HEK293 (cell line): ENCODE data around the gene MPC1.

ENCODE experiments used
- CTCF ChIA-PET: fragments of 350-600 bp; formaldehyde crosslinking; extraction: SDS; loops from one replicate; lab custom pipeline; 2021; ENCODE audit warnings: antibody characterized with exemption; lab: Yijun Ruan, JAX
- POLR2A ChIA-PET: fragments of 300-600 bp; formaldehyde crosslinking; extraction: SDS; loops from one replicate; lab custom pipeline; 2020; ENCODE audit warnings: antibody characterized with exemption, inconsistent platforms; lab: Yijun Ruan, JAX
- H3K27ac ChIP-seq: fragments of 200-500 bp; sonication (Bioruptor generic); 2 replicates; pipeline ENCODE4 v1.5.1; 2014; ENCODE audit warnings: low read depth, low read length, control low read depth, inconsistent platforms; ENCODE audit errors: extremely low read depth
- H3K36me3 ChIP-seq, 2 experiments: fragments of 200-500 bp in 1 of 2; sonication (Bioruptor generic) in 1 of 2; 1 replicate in 1 of 2; 2 replicates in 1 of 2; pipeline ENCODE4 v1.5.1; 2014 to 2017; ENCODE audit warnings: inconsistent platforms in 2 of 2, low read length in 2 of 2; ENCODE audit not compliant: control insufficient read depth in 2 of 2, insufficient read depth in 1 of 2
- H3K4me1 ChIP-seq: fragments of 200-500 bp; sonication (Bioruptor generic); 2 replicates; pipeline ENCODE4 v1.5.1; 2014; ENCODE audit warnings: mild to moderate bottlenecking, low read length, inconsistent platforms; ENCODE audit not compliant: control insufficient read depth, insufficient read depth
- H3K4me3 ChIP-seq: 2 replicates; pipeline ENCODE4 v1.5.1; 2011; ENCODE audit warnings: low read depth, mild to moderate bottlenecking, control low read depth, low read length, moderate library complexity
- H3K9me3 ChIP-seq: fragments of 200-500 bp; sonication (Bioruptor generic); 2 replicates; pipeline ENCODE4 v1.5.1; 2014; ENCODE audit warnings: low read depth, low read length, inconsistent platforms; ENCODE audit not compliant: control insufficient read depth, insufficient read depth
- EGR2 ChIP-seq: fragments of 450-650 bp; formaldehyde crosslinking; IDR thresholded peaks from 2 replicates; pipeline ENCODE4 v1.5.1; 2016; ENCODE audit warnings: low read depth, missing biosample characterization, missing genetic modification characterization
- KLF8 ChIP-seq: fragments of 450-650 bp; formaldehyde crosslinking; IDR thresholded peaks from 2 replicates; pipeline ENCODE4 v1.5.1; 2016; ENCODE audit warnings: missing biosample characterization, missing genetic modification characterization
- TCF7L2 ChIP-seq: IDR thresholded peaks from 2 replicates; pipeline ENCODE4 v1.6.1; 2011; ENCODE audit warnings: low read depth, mild to moderate bottlenecking, inconsistent platforms, low read length, moderate library complexity, borderline replicate concordance
- ZFHX2 ChIP-seq: fragments of 450-650 bp; formaldehyde crosslinking; conservative IDR thresholded peaks from 2 replicates; pipeline ENCODE4 v1.5.1; 2016; ENCODE audit warnings: missing biosample characterization, missing genetic modification characterization
- ZFP37 ChIP-seq: fragments of 450-650 bp; formaldehyde crosslinking; IDR thresholded peaks from 2 replicates; pipeline ENCODE4 v1.5.1; 2016; ENCODE audit warnings: missing biosample characterization, missing genetic modification characterization
- ZNF138 ChIP-seq: fragments of 450-650 bp; formaldehyde crosslinking; IDR thresholded peaks from 2 replicates; pipeline ENCODE4 v1.5.1; 2016; ENCODE audit warnings: missing biosample characterization, missing genetic modification characterization, borderline replicate concordance
- ZNF24 ChIP-seq: fragments of 450-650 bp; formaldehyde crosslinking; IDR thresholded peaks from 2 replicates; pipeline ENCODE4 v1.5.1; 2016; ENCODE audit warnings: missing biosample characterization, missing genetic modification characterization
- ZNF341 ChIP-seq: fragments of 450-650 bp; formaldehyde crosslinking; IDR thresholded peaks from 2 replicates; pipeline ENCODE4; 2016; ENCODE audit warnings: low read depth, missing biosample characterization, missing genetic modification characterization
- ZNF548 ChIP-seq: fragments of 450-650 bp; formaldehyde crosslinking; IDR thresholded peaks from 2 replicates; pipeline ENCODE4 v1.5.1; 2016; ENCODE audit warnings: missing biosample characterization, missing genetic modification characterization
- ZNF600 ChIP-seq: fragments of 450-650 bp; formaldehyde crosslinking; IDR thresholded peaks from 2 replicates; pipeline ENCODE4 v1.5.1; 2016; ENCODE audit warnings: missing biosample characterization, missing genetic modification characterization
- TF ChIP-seq, protein P1 (sequence below): fragments of 450-650 bp; formaldehyde crosslinking; IDR thresholded peaks from 2 replicates; pipeline ENCODE4 v1.5.1; 2016; ENCODE audit warnings: missing biosample characterization, missing genetic modification characterization, low read depth
- TF ChIP-seq, protein P2 (sequence below): fragments of 450-650 bp; formaldehyde crosslinking; IDR thresholded peaks from 2 replicates; pipeline ENCODE4 v1.5.1; 2017; ENCODE audit warnings: missing biosample characterization, missing genetic modification characterization

Gene MPC1

DNA sequence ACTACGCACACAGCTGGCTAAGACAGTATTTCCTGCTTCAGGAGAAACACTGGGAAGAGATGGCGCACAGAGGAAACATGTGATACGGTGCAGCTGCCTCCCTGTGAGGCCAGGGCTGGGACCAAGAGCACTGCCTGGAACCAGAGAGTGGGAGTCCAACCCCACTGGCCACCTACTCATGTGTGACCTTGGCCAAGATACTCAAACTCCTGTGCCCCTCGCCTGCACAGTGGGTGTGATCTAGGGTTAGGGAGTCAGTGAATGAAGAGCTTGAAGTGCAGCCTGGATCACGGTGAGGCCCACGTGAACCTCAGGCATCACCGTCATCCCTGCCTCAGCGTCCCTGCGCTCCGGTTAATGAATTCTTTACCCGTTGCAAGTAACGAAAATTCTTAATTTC lies 41.7 kb upstream of the MPC1 start:
- ChIA-PET POLR2A (no interaction called here), CTCF (interaction anchor here (0.6 to 1.4 kb wide), 4 partner anchors 11 to 805 kb away, joined by 3 to 7 read pairs (median 4); no protein-coding TSS in a partner anchor)
- Histone ChIP-seq H3K9me3 (no peaks in the 10 kb centered on the region), H3K36me3 (peaks cover 0 to 8% of the 10 kb centered on the region in 2 experiments; a peak in 1 of 3 replicates), H3K27ac (no peak overlapping the region), H3K4me3 (no peak overlapping the region), H3K4me1 (no peaks in the 10 kb centered on the region)
- TF ChIP-seq EGR2 (peak; percentile 43; the same call in 1 of the 2 replicates), TCF7L2 (no peak), ZNF600 (tag by site-specific recombination) (no peak), ZNF548 (no peak), ZFHX2 (peak; percentile 35; the same call in 1 of the 2 replicates), ZNF341 (tag by site-specific recombination) (no peak), ZNF24 (no peak)

DNA sequence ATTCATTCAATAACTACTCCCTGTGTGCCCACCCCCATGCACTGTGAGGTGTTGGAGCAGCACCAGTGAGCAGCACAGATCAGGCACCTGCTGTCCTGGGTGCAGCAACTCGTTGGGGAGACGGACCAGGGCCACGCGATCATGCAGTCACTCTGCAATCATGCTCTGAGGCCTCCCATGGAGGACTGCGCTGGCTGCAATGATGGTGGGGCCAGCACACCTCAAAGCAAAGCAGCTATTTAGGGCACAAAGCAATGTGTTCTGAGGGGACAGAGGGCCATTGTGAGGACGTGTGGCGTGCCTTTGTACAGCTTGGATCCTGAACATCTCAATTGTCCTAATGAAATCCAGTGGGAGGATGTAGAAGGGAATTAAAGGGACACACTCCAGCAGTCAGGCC lies 41.0 kb upstream of the MPC1 start:
- no peak overlapping the region for H3K4me3 ChIP-seq
- H3K36me3 ChIP-seq: peaks cover 0 to 9% of the 10 kb centered on the region in 2 experiments; a peak in 1 of 3 replicates
- H3K4me1 ChIP-seq: no peaks in the 10 kb centered on the region
- TF ChIP-seq ZNF138: no peak
- no peaks in the 10 kb centered on the region for H3K9me3 ChIP-seq
- H3K27ac ChIP-seq: no peak overlapping the region
- POLR2A ChIA-PET: no interaction called here
- CTCF ChIA-PET: interaction anchor here (1.0 kb wide), 1 partner anchor 11 kb away, joined by 4 read pairs; no protein-coding TSS in a partner anchor

DNA sequence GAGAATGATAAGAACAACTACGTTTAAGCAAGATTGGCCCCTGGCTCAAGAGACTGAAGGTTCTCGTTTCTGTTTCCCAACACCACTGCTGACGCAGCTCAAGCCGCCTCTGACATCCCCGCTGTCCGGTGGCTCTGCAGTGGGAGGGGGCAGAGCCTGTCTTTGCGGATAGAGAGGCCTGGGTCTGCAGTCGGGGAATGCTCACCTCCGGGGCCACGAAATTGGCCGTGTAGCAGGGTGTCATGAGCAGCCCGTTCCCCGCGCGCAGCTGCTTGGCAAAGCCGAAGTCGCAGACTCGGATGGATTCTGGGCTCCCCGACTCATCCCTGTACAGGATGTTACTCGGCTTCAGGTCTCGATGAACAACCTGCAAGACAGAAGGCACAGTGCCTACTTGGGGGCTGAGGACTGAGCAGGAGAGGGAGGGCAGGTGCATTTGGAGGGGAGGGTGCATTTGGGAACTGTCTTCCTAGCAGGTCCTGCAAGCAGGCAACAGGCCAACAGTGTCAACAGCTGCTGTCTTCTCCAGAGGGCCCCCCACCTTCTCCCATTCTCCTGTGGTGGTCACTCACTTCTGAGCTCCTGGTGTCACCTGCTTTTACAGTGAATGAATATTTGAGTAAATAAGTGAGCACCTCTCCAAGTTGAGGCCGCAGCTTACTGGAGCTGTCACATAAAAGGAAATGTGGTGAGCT lies 40.5 kb upstream of the MPC1 start:
- Histone ChIP-seq H3K4me1 (no peaks in the 10 kb centered on the region), H3K36me3 (peaks cover 0 to 14% of the 10 kb centered on the region in 2 experiments; a peak in 1 of 3 replicates), H3K9me3 (no peaks in the 10 kb centered on the region), H3K4me3 (no peak overlapping the region), H3K27ac (no peak overlapping the region)
- ChIA-PET POLR2A (no interaction called here), CTCF (interaction anchor here (0.9 kb wide), 1 partner anchor 147 kb away, joined by 3 read pairs; no protein-coding TSS in a partner anchor)
- TF ChIP-seq KLF8 (tag by site-specific recombination): no peak
- TF ChIP-seq, protein P1, sequence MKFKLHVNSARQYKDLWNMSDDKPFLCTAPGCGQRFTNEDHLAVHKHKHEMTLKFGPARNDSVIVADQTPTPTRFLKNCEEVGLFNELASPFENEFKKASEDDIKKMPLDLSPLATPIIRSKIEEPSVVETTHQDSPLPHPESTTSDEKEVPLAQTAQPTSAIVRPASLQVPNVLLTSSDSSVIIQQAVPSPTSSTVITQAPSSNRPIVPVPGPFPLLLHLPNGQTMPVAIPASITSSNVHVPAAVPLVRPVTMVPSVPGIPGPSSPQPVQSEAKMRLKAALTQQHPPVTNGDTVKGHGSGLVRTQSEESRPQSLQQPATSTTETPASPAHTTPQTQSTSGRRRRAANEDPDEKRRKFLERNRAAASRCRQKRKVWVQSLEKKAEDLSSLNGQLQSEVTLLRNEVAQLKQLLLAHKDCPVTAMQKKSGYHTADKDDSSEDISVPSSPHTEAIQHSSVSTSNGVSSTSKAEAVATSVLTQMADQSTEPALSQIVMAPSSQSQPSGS (tag by site-specific recombination): no peak
- TF ChIP-seq, protein P2, sequence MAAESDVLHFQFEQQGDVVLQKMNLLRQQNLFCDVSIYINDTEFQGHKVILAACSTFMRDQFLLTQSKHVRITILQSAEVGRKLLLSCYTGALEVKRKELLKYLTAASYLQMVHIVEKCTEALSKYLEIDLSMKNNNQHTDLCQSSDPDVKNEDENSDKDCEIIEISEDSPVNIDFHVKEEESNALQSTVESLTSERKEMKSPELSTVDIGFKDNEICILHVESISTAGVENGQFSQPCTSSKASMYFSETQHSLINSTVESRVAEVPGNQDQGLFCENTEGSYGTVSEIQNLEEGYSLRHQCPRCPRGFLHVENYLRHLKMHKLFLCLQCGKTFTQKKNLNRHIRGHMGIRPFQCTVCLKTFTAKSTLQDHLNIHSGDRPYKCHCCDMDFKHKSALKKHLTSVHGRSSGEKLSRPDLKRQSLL (tag by site-specific recombination): no peak

DNA sequence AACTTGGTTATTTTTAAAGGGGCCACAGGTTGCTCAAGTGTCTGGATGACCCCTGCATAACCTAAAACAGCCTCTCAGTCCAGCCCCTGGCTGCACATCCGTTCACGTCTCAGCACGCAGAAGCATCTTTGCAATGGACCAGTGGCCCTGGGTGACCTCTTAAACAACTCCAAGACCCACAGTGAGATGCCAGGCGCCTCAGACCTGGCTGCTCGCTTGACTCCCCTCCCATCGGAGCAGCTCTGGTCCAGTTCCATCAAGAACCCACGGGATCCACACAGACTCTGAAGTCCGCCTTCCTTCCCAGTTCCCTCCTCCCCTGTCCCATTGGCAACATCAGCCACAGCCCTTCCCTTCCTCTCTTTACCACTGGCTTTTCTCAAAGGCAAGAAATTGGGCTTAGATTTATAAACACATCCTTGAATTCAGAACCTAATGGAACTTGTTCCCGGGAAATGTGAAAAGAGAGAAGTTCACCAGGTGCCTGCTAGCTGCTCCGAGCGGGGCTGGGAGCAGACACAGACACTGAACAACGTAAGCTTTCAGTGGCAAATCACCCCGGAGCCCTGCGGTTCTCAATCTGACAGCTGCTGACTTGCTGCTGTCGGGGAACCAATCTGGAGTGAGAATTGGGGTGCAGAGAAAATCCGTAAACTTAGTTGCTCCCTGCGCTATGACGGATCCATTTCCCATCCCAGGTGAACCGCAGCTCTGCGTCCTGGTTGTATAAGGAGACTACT lies 39.6 kb upstream of the MPC1 start:
- H3K27ac ChIP-seq: no peak overlapping the region
- H3K36me3 ChIP-seq: peaks cover 0 to 14% of the 10 kb centered on the region in 2 experiments; a peak in 1 of 3 replicates
- no peaks in the 10 kb centered on the region for H3K9me3 ChIP-seq
- CTCF ChIA-PET: interaction anchor here (0.9 kb wide), 1 partner anchor 147 kb away, joined by 3 read pairs; no protein-coding TSS in a partner anchor
- POLR2A ChIA-PET: no interaction called here
- no peaks in the 10 kb centered on the region for H3K4me1 ChIP-seq
- no peak overlapping the region for H3K4me3 ChIP-seq
- TF ChIP-seq ZFP37 (tag by site-specific recombination) (no peak), ZNF138 (no peak)
